T-cell (primary cell): Measurements from ENCODE around the gene GTF3C5. TPM values are rescaled to one million over a fixed set of nuclear protein-coding genes. Genes with fewer than 3 reads are reported as not detected.

Source experiments
- ATAC-seq, 4 experiments: fragments of 200-7000 bp in 3 of 4; fragments of 150-1000 bp in 1 of 4; cut with Tn5 transposase; replicated peaks in 1 of 4; 1 replicate in 3 of 4; 2 replicates in 1 of 4; pipeline ENCODE4 v1.10.0; 2021; ENCODE audit warnings: moderate library complexity in 3 of 4, mild to moderate bottlenecking in 2 of 4, moderate number of reproducible peaks in 1 of 4
- CTCF ChIA-PET, 2 donors: fragments of 300-600 bp; sonication (Branson Sonifier 250); formaldehyde crosslinking; loops; one replicate each; lab custom pipeline; 2022; ENCODE audit warnings: antibody characterized with exemption in 2 of 2; lab: Charles Lee
- POLR2A ChIA-PET, 2 donors: fragments of 300-600 bp; sonication (Branson Sonifier 250); formaldehyde crosslinking; loops; one replicate each; lab custom pipeline; 2022; ENCODE audit warnings: antibody characterized with exemption in 2 of 2; lab: Charles Lee
- DNase-seq, 35 experiments: peaks; one replicate each; pipeline versions ENCODE4 v3.0.0 to v3.0.0-alpha.2; 2013 to 2023
- H3K27ac ChIP-seq: one replicate; pipeline ENCODE4 v1.5.1; 2013; ENCODE audit warnings: low read length
- H3K27me3 ChIP-seq, 2 experiments: replicated peaks in 1 of 2; 1 replicate in 1 of 2; 2 replicates in 1 of 2; pipeline versions ENCODE4 v1.6.1 to v1.7.0; 2013; ENCODE audit warnings: low read length in 1 of 2, mixed read lengths in 1 of 2; ENCODE audit not compliant: control insufficient read depth in 2 of 2, insufficient read depth in 2 of 2; ENCODE audit errors: extremely low read depth in 1 of 2
- H3K36me3 ChIP-seq, 2 donors: 1 replicate in 1 of 2; 2 replicates in 1 of 2; pipeline versions ENCODE4 v1.6.1 to v1.7.0; 2013; ENCODE audit warnings: low read length in 1 of 2; ENCODE audit not compliant: control insufficient read depth in 2 of 2, insufficient read depth in 1 of 2; ENCODE audit errors: extremely low read depth in 1 of 2
- H3K4me1 ChIP-seq, 2 experiments: 1 replicate in 1 of 2; 2 replicates in 1 of 2; pipeline versions ENCODE4 v1.6.1 to v1.7.0; 2013; ENCODE audit warnings: low read length in 2 of 2, mixed read lengths in 1 of 2; ENCODE audit not compliant: insufficient read depth in 2 of 2, control insufficient read depth in 1 of 2; ENCODE audit errors: extremely low read depth in 1 of 2
- H3K4me3 ChIP-seq, 2 donors: 1 replicate in 1 of 2; 2 replicates in 1 of 2; pipeline versions ENCODE4 v1.5.1 to v1.7.0; 2013; ENCODE audit warnings: mild to moderate bottlenecking in 2 of 2, low read length in 1 of 2, moderate library complexity in 1 of 2; ENCODE audit not compliant: control insufficient read depth in 1 of 2; ENCODE audit errors: extremely low read depth in 1 of 2
- H3K9me3 ChIP-seq: 2 replicates; pipeline ENCODE4 v1.7.0; 2013
- H3K27ac Mint-ChIP-seq, 2 donors: one replicate each; pipeline ENCODE4 v1.8.0; 2020 to 2021; ENCODE audit warnings: mild to moderate bottlenecking in 2 of 2, mixed read lengths in 2 of 2
- H3K27me3 Mint-ChIP-seq, 2 donors: one replicate each; pipeline ENCODE4 v1.8.0; 2021 to 2022; ENCODE audit warnings: mixed read lengths in 2 of 2
- H3K36me3 Mint-ChIP-seq: one replicate; pipeline ENCODE4 v1.8.0; 2021; ENCODE audit warnings: mixed read lengths
- H3K4me1 Mint-ChIP-seq, 3 donors: one replicate each; pipeline ENCODE4 v1.8.0; 2020 to 2022; ENCODE audit warnings: mixed read lengths in 3 of 3, mild to moderate bottlenecking in 1 of 3
- H3K4me3 Mint-ChIP-seq, 3 donors: one replicate each; pipeline ENCODE4 v1.8.0; 2020 to 2022; ENCODE audit warnings: mild to moderate bottlenecking in 3 of 3, mixed read lengths in 3 of 3, moderate library complexity in 3 of 3
- H3K9me3 Mint-ChIP-seq, 3 donors: one replicate each; pipeline ENCODE4 v1.8.0; 2020 to 2022; ENCODE audit warnings: mixed read lengths in 3 of 3
- WGBS: methylation state at CpG from one replicate; pipeline ENCODE4 v1.1.5; 2013; ENCODE audit warnings: missing lambda C conversion rate; ENCODE audit not compliant: insufficient coverage; 5-methylcytosine and 5-hydroxymethylcytosine counted together
- total RNA-seq, 35 experiments: library from RNA in 6 of 35; stranded (reverse) in 6 of 35; fragments of 120-200 nt in 1 of 35; gene quantifications; one replicate each; pipeline versions ENCODE4 v1.2.1 to v1.2.4 and lab custom pipeline; 2013 to 2026

The GTF3C5 gene, protein sequence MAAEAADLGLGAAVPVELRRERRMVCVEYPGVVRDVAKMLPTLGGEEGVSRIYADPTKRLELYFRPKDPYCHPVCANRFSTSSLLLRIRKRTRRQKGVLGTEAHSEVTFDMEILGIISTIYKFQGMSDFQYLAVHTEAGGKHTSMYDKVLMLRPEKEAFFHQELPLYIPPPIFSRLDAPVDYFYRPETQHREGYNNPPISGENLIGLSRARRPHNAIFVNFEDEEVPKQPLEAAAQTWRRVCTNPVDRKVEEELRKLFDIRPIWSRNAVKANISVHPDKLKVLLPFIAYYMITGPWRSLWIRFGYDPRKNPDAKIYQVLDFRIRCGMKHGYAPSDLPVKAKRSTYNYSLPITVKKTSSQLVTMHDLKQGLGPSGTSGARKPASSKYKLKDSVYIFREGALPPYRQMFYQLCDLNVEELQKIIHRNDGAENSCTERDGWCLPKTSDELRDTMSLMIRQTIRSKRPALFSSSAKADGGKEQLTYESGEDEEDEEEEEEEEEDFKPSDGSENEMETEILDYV
- total RNA-seq (10 to 100 TPM; 46.6 to 91.2 (median 80.0) TPM), total RNA-seq (lab: John Stamatoyannopoulos, UW) (43.0 to 100 (median 64.4) reads per million in 29 experiments)
- total RNA-seq (2013) = 43.1 TPM

DNA sequence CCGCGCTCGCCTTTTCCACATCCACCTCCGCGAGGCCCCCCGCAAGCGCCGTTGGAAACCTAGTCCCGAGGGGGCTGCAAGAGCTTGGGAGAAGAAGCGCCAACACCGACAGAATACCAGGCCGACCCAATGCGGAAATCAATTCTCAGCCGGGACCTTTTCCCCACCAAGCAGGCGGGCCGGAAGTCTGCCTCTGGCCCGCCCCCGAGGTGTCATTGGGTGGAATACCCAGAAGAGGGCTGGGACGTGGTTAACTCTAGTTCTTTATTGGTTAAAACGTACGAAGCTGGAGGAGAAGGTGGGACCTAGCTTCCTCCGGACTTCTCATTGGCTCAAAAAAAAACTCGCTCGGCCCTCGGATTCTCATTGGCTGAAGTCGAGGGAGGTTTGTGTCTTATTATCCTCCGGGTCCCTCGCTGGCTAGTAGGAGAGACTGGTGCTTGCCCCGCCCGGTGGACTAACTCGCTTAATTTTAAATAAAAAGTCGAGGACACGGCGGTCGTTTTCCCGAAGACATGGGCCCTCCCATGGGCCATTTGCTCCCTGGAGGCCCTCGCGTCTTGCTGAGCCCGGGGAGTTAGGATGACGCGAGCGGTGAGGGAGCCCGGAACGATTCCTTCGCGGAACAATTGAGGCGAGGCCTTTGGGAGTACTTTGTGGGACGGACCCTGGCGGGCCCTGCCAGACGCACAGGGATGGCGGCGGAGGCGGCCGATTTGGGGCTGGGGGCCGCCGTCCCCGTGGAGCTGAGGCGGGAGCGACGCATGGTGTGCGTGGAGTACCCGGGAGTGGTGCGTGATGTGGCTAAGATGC is at the start of gene GTF3C5:
Gene GTF3C5 (plus strand): TSS at position 681 of the 813 bp plus-strand sequence. CDS start 15 bp downstream, at position 696.
- peaks cover 41 to 68% (median 60%) of the 10 kb centered on the region in 3 donors for H3K4me1 Mint-ChIP-seq
- no peaks in the 10 kb centered on the region for H3K27me3 ChIP-seq
- H3K4me3 Mint-ChIP-seq = peak within 1 kb of the TSS; percentile 90 to 99 (median 97)
- peaks cover 14 to 31% of the 10 kb centered on the region in 2 experiments for H3K4me1 ChIP-seq
- peak within 1 kb of the TSS; percentile 99 for H3K27ac Mint-ChIP-seq
- ChIA-PET CTCF (interaction anchor here (0.6 to 1.6 kb wide), 9 partner anchors 8 to 794 kb away, joined by 3 to 34 read pairs (median 3); no protein-coding TSS in a partner anchor), POLR2A (interaction anchor here in 1 of 2 donors (0.6 to 1.4 kb wide), 9 partner anchors 103 to 1764 kb away, joined by 3 to 9 read pairs (median 4); no protein-coding TSS in a partner anchor)
- no peaks in the 10 kb centered on the region for H3K36me3 Mint-ChIP-seq
- under 1% methylated on average over 57 of the region's 63 CpGs for WGBS
- no peaks in the 10 kb centered on the region for H3K9me3 ChIP-seq
- DNase-seq = peak; percentile 82 to 96 (median 92)
- ATAC-seq = peak; percentile 96 to 97 (median 96)
- peak within 1 kb of the TSS; percentile 84 for H3K27ac ChIP-seq
- H3K27me3 Mint-ChIP-seq = no peaks in the 10 kb centered on the region
- H3K9me3 Mint-ChIP-seq = no peaks in the 10 kb centered on the region
- H3K36me3 ChIP-seq = no peaks in the 10 kb centered on the region
- H3K4me3 ChIP-seq = peak within 1 kb of the TSS; percentile 86 to 87

- H3K9me3 ChIP-seq = no peaks in the 10 kb centered on the region
- peaks cover 9 to 12% (median 10%) of the 10 kb centered on the region in 3 donors for H3K4me1 Mint-ChIP-seq
- no peak overlapping the region for H3K4me3 ChIP-seq
- no peak overlapping the region for H3K4me3 Mint-ChIP-seq
- peaks cover 2 to 87% of the 10 kb centered on the region in 2 experiments for H3K27me3 ChIP-seq
- ATAC-seq (no peak), DNase-seq (no peak)
- WGBS = 32% methylated on average over 3 of the region's 8 CpGs
- H3K9me3 Mint-ChIP-seq = no peaks in the 10 kb centered on the region
- no peak overlapping the region for H3K27ac Mint-ChIP-seq
- peaks cover 0 to 9% of the 10 kb centered on the region in 2 experiments for H3K4me1 ChIP-seq
- H3K27ac ChIP-seq = no peak overlapping the region
- no peaks in the 10 kb centered on the region for H3K36me3 Mint-ChIP-seq
- no peaks in the 10 kb centered on the region for H3K36me3 ChIP-seq
- ChIA-PET POLR2A (no interaction called here), CTCF (interaction anchor here in 1 of 2 donors (0.7 kb wide), 1 partner anchor 1170 kb away, joined by 4 read pairs; no protein-coding TSS in a partner anchor)
- H3K27me3 Mint-ChIP-seq = peaks cover 53 to 77% of the 10 kb centered on the region in 2 donors
Observed at GRCh38 chr9:132982458-132982857, 48.3 kb upstream of the GTF3C5 start.

DNA sequence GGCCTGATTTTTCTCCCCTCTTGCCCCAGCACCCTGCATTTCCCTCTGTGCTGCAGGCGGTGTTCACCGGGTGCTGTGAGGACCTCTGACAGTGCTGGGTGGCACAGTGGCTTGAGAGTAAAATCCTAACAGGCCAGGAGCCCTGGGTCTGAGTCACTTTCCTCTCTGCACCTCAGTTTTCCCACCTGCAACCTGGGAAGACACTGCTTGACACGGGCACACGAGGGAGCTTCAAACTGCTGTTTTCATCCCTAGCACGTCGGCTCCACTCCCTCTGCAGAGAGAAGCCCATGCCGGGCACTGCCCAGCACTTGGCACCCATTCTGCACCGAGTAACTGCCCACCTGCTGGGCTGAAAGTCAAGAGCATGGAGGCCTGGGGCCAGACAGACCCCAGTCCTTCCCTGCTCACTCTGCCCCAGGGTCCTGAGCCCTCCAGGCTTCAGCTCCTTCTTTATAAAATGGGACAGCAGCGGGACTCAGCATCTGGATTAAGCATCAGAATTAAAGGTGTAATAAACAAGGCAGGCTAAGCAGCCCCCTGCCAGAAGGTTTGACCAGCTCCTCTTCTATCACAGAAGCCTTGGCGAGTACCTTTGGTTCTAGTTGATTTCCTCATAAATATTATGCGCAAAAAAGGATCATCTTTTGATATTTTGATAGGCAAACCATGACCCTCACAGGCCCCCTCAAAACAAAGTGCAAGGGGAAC is 47.2 kb upstream of the GTF3C5 start:
- Histone ChIP-seq H3K9me3 (no peaks in the 10 kb centered on the region), H3K36me3 (no peaks in the 10 kb centered on the region), H3K27me3 (peaks cover 2 to 83% of the 10 kb centered on the region in 2 experiments), H3K27ac (no peak overlapping the region), H3K4me1 (peaks cover 0 to 2% of the 10 kb centered on the region in 2 experiments), H3K4me3 (no peak overlapping the region)
- Mint-ChIP-seq H3K27ac (no peak overlapping the region), H3K4me3 (no peak overlapping the region), H3K4me1 (peaks cover 2 to 5% (median 4%) of the 10 kb centered on the region in 3 donors), H3K27me3 (peaks cover 42 to 77% of the 10 kb centered on the region in 2 donors), H3K9me3 (no peaks in the 10 kb centered on the region), H3K36me3 (no peaks in the 10 kb centered on the region)
- no peak for ATAC-seq
- ChIA-PET CTCF (no interaction called here), POLR2A (no interaction called here)
- no peak for DNase-seq
- 83% methylated on average over 7 of the region's 11 CpGs for WGBS

DNA sequence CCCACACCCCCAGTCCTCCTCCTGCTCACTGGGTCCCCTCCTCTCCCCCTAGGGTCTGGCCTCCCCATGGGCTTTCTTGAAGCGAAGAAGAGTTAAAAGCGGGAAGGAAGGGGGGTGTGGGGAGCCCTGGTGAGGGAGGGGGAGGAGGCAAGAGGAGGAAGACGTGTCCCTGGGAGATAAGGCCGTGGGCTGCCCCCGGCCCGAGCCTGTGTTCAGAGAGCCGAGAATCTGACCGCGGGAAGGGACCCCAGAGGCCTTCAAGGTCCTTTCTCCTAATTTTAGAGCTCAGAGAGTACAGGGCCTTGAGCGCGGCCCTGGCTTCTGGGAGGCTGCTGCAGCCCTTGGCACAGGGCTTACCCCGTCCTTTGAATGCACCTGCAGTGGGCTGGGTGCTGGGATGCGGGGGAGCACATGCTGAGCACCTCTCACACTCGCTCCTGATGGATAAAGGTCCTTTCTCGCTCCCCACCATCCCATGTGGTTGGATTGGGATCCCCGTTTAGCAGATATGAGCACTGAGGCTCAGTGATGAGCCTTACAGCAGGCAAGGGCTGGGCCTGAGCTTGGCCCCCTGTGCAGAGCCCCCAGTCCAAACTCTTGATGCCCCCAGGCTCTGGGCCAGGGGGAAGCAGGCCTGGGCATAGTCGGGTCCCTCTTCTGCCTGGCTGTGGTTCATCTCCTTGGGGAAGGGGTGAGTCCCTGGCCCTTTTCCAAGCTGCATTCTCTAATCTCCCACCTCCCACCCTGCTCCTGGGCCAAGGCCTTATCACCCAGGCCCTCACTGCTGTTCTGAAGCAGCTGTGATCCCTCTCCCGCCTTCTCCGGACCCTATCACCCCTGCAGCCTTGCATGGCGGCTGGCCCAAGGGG is 46.4 kb upstream of the GTF3C5 start:
- Mint-ChIP-seq H3K9me3 (no peaks in the 10 kb centered on the region), H3K27me3 (peaks cover 38 to 72% of the 10 kb centered on the region in 2 donors), H3K36me3 (no peaks in the 10 kb centered on the region), H3K27ac (no peak overlapping the region), H3K4me1 (peaks cover 0 to 1% (median 0%) of the 10 kb centered on the region in 3 donors), H3K4me3 (no peak overlapping the region)
- H3K36me3 ChIP-seq = no peaks in the 10 kb centered on the region
- H3K27me3 ChIP-seq = peaks cover 0 to 79% of the 10 kb centered on the region in 2 experiments
- CTCF ChIA-PET = no interaction called here
- H3K4me3 ChIP-seq = no peak overlapping the region
- H3K4me1 ChIP-seq = no peaks in the 10 kb centered on the region
- no peak overlapping the region for H3K27ac ChIP-seq
- ATAC-seq (no peak), DNase-seq (no peak)
- no peaks in the 10 kb centered on the region for H3K9me3 ChIP-seq
- POLR2A ChIA-PET = no interaction called here
- WGBS = 28% methylated on average over 14 of the region's 20 CpGs

DNA sequence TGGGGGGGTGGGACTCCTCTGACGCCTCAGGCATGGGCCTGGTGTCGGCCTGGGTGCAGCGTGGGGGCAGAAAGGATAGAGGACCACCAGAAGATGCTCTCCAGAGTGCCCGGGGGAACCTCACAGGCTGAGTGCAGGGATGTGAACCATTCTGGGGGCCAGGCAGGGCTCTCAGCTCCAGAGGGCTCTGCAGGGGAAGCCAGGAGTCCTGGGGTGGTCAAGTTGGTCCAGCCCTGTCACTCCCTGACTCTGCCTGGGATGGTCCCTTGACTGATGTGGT is 45.8 kb upstream of the GTF3C5 start:
- WGBS = 61% methylated on average over 3 of the region's 4 CpGs
- Histone ChIP-seq H3K36me3 (no peaks in the 10 kb centered on the region), H3K27ac (no peak overlapping the region), H3K4me1 (no peaks in the 10 kb centered on the region), H3K27me3 (peaks cover 0 to 75% of the 10 kb centered on the region in 2 experiments), H3K4me3 (no peak overlapping the region), H3K9me3 (no peaks in the 10 kb centered on the region)
- no peaks in the 10 kb centered on the region for H3K36me3 Mint-ChIP-seq
- H3K4me1 Mint-ChIP-seq = no peaks in the 10 kb centered on the region
- H3K27me3 Mint-ChIP-seq = peaks cover 33 to 67% of the 10 kb centered on the region in 2 donors
- H3K9me3 Mint-ChIP-seq = no peaks in the 10 kb centered on the region
- H3K4me3 Mint-ChIP-seq = no peak overlapping the region
- DNase-seq (no peak), ATAC-seq (no peak)
- POLR2A ChIA-PET = no interaction called here
- CTCF ChIA-PET = no interaction called here
- no peak overlapping the region for H3K27ac Mint-ChIP-seq
